Measurements from ENCODE around the gene GRAP2.

DNA sequence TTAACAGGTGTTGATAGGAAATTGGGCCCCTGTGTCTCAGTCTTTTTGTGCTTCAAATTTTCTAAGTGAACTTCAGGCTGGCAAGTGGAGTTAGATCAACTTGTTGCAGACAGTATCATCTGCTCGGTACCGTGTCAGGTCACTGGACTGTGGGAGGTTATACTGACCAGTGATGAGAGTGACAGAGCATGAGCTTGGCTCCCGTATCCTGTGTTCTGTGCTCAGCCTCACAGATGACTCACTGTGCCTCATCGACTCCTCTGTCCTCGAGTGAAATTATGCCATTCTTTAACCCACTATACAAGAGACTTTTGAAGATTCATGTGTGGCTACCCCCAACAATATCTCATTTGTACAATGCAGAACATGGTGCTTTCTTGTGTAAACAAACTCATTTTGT lies 7.9 kb downstream of the GRAP2 start:
- TF ChIP-seq, protein P1, sequence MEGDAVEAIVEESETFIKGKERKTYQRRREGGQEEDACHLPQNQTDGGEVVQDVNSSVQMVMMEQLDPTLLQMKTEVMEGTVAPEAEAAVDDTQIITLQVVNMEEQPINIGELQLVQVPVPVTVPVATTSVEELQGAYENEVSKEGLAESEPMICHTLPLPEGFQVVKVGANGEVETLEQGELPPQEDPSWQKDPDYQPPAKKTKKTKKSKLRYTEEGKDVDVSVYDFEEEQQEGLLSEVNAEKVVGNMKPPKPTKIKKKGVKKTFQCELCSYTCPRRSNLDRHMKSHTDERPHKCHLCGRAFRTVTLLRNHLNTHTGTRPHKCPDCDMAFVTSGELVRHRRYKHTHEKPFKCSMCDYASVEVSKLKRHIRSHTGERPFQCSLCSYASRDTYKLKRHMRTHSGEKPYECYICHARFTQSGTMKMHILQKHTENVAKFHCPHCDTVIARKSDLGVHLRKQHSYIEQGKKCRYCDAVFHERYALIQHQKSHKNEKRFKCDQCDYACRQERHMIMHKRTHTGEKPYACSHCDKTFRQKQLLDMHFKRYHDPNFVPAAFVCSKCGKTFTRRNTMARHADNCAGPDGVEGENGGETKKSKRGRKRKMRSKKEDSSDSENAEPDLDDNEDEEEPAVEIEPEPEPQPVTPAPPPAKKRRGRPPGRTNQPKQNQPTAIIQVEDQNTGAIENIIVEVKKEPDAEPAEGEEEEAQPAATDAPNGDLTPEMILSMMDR (IDR thresholded peaks at IDR 0.05): no peak
- TF ChIP-seq POLR2A (IDR thresholded peaks at IDR 0.05): no peak

Measured in Peyer's patch (tissue), 4 donors.